Parietal lobe (tissue), 1 donor: ENCODE results near the gene DEFB128. TPM values are rescaled to one million over a fixed set of nuclear protein-coding genes. Genes with fewer than 3 reads are reported as not detected.

Source experiments
- total RNA-seq: library from RNA; depleted of rRNA; stranded (reverse); fragments of >200 nt; gene quantifications from one replicate; pipeline ENCODE4 v1.2.3, GENCODE V29; 2014

DEFB128 gene
- total RNA-seq, result not detected

DNA sequence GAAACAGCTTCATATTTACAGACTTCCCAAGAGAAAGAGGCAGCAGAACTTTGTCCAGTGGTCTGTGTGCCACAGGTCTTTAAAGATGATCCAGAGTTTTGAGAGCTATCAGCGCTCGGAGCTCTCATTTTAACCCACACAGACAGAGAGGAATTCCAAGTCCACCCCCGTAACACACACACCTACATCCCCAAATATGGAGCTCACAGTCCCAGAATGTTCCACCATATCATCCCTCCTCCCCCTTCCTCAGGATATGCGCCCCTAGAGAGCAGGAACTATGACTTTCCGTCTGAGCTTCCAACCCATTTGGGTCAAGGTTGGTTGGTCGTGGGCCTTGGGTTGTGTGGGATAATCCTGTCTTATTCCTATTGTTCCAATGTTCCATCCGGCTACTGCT, at the start of gene DEFB128:
TSS of gene DEFB128 (minus strand) at position 101 of the 400 bp plus-strand sequence. CDS start at position 13, 88 bp downstream.

GRCh38 chr20:226958-227357, 37.4 kb upstream of the DEFB128 start, which contains the start of gene DEFB129:
TSS of gene DEFB129 (plus strand) at chr20:227258. CDS start at chr20:227289, 31 bp downstream.

GRCh38 chr20:157154-157553, 32.4 kb downstream of the DEFB128 start, which contains the start of gene DEFB127:
TSS of gene DEFB127 (plus strand) at chr20:157454. CDS start at chr20:157545, 91 bp downstream.

GRCh38 chr20:142290-142689, 47.2 kb downstream of the DEFB128 start, which contains the start of gene DEFB126:
TSS of gene DEFB126 (plus strand) at chr20:142590. CDS start at chr20:142629, 39 bp downstream.

Other genes with a start within 250 kb of the DEFB128 start
- gene DEFB125, start 102.0 kb downstream of the DEFB128 start, total RNA-seq, result not detected
- not detected for gene DEFB126, start 47.1 kb downstream of the DEFB128 start, total RNA-seq
- not detected for gene DEFB127, start 32.3 kb downstream of the DEFB128 start, total RNA-seq
- not detected for gene DEFB129, start 37.5 kb upstream of the DEFB128 start, total RNA-seq
- gene DEFB132, start 68.0 kb upstream of the DEFB128 start, total RNA-seq, result not detected
- 7.5 TPM for gene C20orf96, start 101.0 kb upstream of the DEFB128 start, total RNA-seq
- gene ZCCHC3, start 107.9 kb upstream of the DEFB128 start, total RNA-seq, result 15.7 TPM
- 18.2 TPM for gene SOX12, start 135.8 kb upstream of the DEFB128 start, total RNA-seq
- 44.4 TPM for gene NRSN2, start 157.4 kb upstream of the DEFB128 start, total RNA-seq
- 10.6 TPM for gene TRIB3, start 191.0 kb upstream of the DEFB128 start, total RNA-seq
- 37.2 TPM for gene RBCK1, start 218.6 kb upstream of the DEFB128 start, total RNA-seq